Body of pancreas (tissue), 4 donors: ENCODE measurements around the gene KRTAP10-4. TPM values are rescaled to one million over a fixed set of nuclear protein-coding genes. Genes with fewer than 3 reads are reported as not detected.

Experiments
- ATAC-seq: fragments of 150-250 bp; one replicate; pipeline ENCODE4 v1.9.1; 2016
- DNase-seq, 4 donors: peaks; one replicate each; pipeline ENCODE4 v3.0.0-alpha.2; 2019
- H3K27ac ChIP-seq, 4 donors: fragments of 200-600 bp; sonication (generic); 1 replicate in 3 of 4; 2 replicates in 1 of 4; pipeline versions ENCODE4 v1.5.1 to v1.6.1; 2016 to 2019; ENCODE audit warnings: mild to moderate bottlenecking in 1 of 4, mixed read lengths in 1 of 4, moderate library complexity in 1 of 4
- H3K27me3 ChIP-seq, 2 donors: fragments of 200-600 bp; sonication (generic); one replicate each; pipeline ENCODE4 v1.6.0; 2016; ENCODE audit warnings: mild to moderate bottlenecking in 1 of 2
- H3K36me3 ChIP-seq, 2 donors: fragments of 200-600 bp; sonication (generic); replicated peaks in 1 of 2; 2 replicates each; pipeline ENCODE4 v1.5.1; 2016; ENCODE audit warnings: low read depth in 2 of 2; ENCODE audit not compliant: insufficient read depth in 1 of 2
- H3K4me1 ChIP-seq: fragments of 200-600 bp; sonication (generic); one replicate; pipeline ENCODE4 v1.6.0; 2016
- H3K4me3 ChIP-seq, 2 donors: fragments of 200-600 bp; sonication (generic); 1 replicate in 1 of 2; 2 replicates in 1 of 2; pipeline ENCODE4 v1.5.1; 2016 to 2019
- H3K9me3 ChIP-seq, 3 donors: fragments of 200-600 bp; sonication (generic); 1 replicate in 2 of 3; 2 replicates in 1 of 3; pipeline ENCODE4 v1.5.1; 2016
- POLR2A ChIP-seq, 3 donors: fragments of 450-650 bp; IDR thresholded peaks; one replicate each; pipeline ENCODE4 v1.6.1; 2016; ENCODE audit warnings: antibody characterized with exemption in 3 of 3, mild to moderate bottlenecking in 2 of 3
- WGBS, 2 donors: methylation state at CpG; one replicate each; pipeline ENCODE4 v1.1.5; 2017; 5-methylcytosine and 5-hydroxymethylcytosine counted together
- intact Hi-C: fragments of 100-400 bp; cut with DNase I; formaldehyde crosslinking; loops from one replicate; pipeline ENCODE4 v1.15.1; 2023
- total RNA-seq, 2 donors: library from RNA; depleted of rRNA; stranded (reverse); fragments of >200 nt; gene quantifications; one replicate each; pipeline ENCODE4 v1.1.0, GENCODE V29; 2016
- TF ChIP-seq, protein P1 (sequence below), 7 experiments: fragments of 450-650 bp in 4 of 7; fragments of 200-600 bp in 3 of 7; sonication (generic) in 3 of 7; IDR thresholded peaks; one replicate each; pipeline ENCODE4 v1.5.1; 2016 to 2019; ENCODE audit warnings: antibody characterized with exemption in 7 of 7

KRTAP10-4 gene
- total RNA-seq, 2 donors from 2014 or later = not detected

DNA sequence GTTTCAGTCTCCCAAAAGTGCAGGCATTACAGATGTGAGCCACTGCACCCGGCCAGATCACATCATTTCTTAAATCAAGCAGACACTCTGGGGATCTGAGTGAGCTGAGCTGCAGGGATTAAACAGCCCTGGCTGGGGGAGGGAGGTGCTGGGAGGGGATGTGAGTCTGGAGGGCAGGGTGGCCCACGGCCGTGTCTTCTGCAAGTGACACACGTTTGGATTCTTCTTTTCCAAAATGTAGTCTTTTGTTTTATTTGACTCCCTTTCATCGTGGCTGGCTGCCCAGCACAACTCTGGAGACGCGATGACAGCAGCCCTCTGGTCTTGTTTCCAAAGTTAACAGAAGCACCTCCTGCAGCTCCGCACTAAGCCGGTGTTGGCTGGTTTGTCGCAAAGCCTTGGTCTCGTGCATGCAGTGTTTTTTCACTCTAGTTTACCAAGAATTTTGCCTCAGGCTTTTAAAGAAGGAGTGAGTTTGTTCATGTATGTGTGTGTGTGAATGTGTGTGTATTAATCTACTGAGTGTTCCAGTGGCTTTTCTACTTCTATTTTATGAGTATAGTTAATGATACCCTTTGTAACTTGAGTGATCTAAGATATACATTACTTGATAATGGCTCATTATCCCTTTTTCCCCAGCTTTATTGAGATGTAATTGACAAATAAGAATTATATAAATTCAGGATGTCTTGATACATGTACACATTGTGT lies 9.7 kb downstream of the KRTAP10-4 start:
- no peaks in the 10 kb centered on the region for H3K27me3 ChIP-seq
- H3K9me3 ChIP-seq = no peaks in the 10 kb centered on the region
- no peaks in the 10 kb centered on the region for H3K36me3 ChIP-seq
- ATAC-seq (no peak), DNase-seq (no peak)
- TF ChIP-seq POLR2A (IDR thresholded peaks at IDR 0.05) = no peak
- TF ChIP-seq, protein P1, sequence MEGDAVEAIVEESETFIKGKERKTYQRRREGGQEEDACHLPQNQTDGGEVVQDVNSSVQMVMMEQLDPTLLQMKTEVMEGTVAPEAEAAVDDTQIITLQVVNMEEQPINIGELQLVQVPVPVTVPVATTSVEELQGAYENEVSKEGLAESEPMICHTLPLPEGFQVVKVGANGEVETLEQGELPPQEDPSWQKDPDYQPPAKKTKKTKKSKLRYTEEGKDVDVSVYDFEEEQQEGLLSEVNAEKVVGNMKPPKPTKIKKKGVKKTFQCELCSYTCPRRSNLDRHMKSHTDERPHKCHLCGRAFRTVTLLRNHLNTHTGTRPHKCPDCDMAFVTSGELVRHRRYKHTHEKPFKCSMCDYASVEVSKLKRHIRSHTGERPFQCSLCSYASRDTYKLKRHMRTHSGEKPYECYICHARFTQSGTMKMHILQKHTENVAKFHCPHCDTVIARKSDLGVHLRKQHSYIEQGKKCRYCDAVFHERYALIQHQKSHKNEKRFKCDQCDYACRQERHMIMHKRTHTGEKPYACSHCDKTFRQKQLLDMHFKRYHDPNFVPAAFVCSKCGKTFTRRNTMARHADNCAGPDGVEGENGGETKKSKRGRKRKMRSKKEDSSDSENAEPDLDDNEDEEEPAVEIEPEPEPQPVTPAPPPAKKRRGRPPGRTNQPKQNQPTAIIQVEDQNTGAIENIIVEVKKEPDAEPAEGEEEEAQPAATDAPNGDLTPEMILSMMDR (IDR thresholded peaks at IDR 0.05) = no peak
- no peaks in the 10 kb centered on the region for H3K4me1 ChIP-seq
- 15 to 16% methylated on average over 11 of the region's 11 CpGs for WGBS, 2 donors
- H3K4me3 ChIP-seq = no peak overlapping the region
- intact Hi-C loops = no loop called here
- H3K27ac ChIP-seq = no peak overlapping the region

DNA sequence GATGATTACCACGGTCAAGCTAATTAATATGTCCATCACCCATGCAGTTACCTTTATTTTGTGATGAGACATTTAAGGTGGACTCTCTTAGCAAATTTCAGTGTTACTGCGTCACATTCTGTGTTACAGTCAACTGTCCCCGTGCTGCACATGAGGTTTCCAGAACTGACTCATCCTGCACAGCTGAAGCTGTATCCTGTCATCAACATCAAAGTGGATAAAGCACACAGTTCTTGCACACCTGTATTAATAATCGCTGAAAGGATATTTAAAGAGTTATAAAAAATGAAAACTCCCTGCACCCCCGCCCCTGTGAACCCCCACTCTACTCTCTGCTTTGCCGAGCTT lies 10.2 kb downstream of the KRTAP10-4 start:
- ATAC-seq (no peak), DNase-seq (no peak)
- no peak overlapping the region for H3K4me3 ChIP-seq
- H3K36me3 ChIP-seq = no peaks in the 10 kb centered on the region
- no peaks in the 10 kb centered on the region for H3K4me1 ChIP-seq
- 53 to 59% methylated on average over 6 of the region's 6 CpGs for WGBS, 2 donors
- intact Hi-C loops = no loop called here
- H3K27me3 ChIP-seq = no peaks in the 10 kb centered on the region
- TF ChIP-seq POLR2A (IDR thresholded peaks at IDR 0.05) = no peak
- TF ChIP-seq, protein P1 (IDR thresholded peaks at IDR 0.05) = no peak
- H3K9me3 ChIP-seq = no peaks in the 10 kb centered on the region
- H3K27ac ChIP-seq = no peak overlapping the region

DNA sequence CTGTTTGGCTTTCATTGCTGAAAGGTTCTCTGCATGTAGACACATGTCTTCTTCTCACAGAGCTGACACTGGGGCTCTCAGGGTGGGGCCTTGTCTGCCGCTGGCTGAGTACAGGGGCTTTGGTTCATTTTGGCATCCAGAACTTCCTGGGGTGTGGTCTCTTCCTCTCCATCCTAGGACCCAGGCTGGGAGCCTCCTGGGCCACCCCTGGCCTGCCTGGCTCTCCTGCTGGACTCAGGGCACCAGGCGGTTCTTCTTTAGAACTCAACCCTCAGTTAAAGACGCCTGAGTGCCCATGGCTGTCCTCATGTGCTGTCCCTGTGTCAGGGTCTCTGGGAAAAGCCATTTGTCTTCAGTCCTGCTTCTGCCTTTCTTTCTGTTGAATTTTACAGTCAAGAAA lies 12.4 kb downstream of the KRTAP10-4 start:
- no peaks in the 10 kb centered on the region for H3K9me3 ChIP-seq
- no peaks in the 10 kb centered on the region for H3K36me3 ChIP-seq
- no peak for TF ChIP-seq POLR2A (IDR thresholded peaks at IDR 0.05)
- TF ChIP-seq, protein P1 (IDR thresholded peaks at IDR 0.05) = no peak
- 72 to 81% methylated on average over 3 of the region's 3 CpGs for WGBS, 2 donors
- no peak for DNase-seq
- H3K4me1 ChIP-seq = no peaks in the 10 kb centered on the region
- ATAC-seq = no peak
- H3K4me3 ChIP-seq = no peak overlapping the region
- H3K27ac ChIP-seq = no peak overlapping the region
- H3K27me3 ChIP-seq = no peaks in the 10 kb centered on the region
- intact Hi-C loops = no loop called here

DNA sequence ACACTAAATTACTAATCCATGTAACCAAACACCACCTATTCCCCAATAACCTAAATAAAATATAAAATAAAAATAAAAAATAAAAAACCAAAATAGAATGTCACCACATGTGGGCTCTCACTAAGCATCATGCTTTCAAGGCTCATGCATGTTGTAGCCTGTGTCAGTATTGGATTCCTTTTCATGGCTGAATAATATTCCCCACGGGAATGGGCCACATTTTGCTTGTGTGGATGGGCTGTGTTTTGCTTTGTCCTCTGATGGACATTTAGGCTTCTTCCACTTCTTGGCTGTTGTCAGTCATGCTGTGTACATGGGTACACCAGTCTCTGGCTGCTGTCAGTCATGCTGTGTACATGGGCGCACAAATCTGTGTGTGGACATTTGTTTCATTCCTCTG lies 15.6 kb downstream of the KRTAP10-4 start:
- no peak for DNase-seq
- TF ChIP-seq POLR2A (IDR thresholded peaks at IDR 0.05) = no peak
- TF ChIP-seq, protein P1 (IDR thresholded peaks at IDR 0.05) = no peak
- Histone ChIP-seq H3K4me3 (no peak overlapping the region), H3K27me3 (no peaks in the 10 kb centered on the region), H3K27ac (no peak overlapping the region), H3K36me3 (no peaks in the 10 kb centered on the region), H3K9me3 (no peaks in the 10 kb centered on the region), H3K4me1 (no peaks in the 10 kb centered on the region)
- WGBS, 2 donors = 77 to 80% methylated on average over 2 of the region's 2 CpGs
- intact Hi-C loops = no loop called here
- no peak for ATAC-seq
